PC-9 (cell line): Measurements from ENCODE around the gene KCNC3.

Source experiments
- CTCF ChIP-seq: fragments of 200-600 bp; sonication (generic); conservative IDR thresholded peaks from 2 replicates; pipeline ENCODE4 v1.6.1; 2017; ENCODE audit warnings: mixed run types, antibody characterized with exemption, mild to moderate bottlenecking, moderate library complexity
- EZH2 ChIP-seq: fragments of 200-600 bp; sonication (generic); IDR thresholded peaks from 2 replicates; pipeline ENCODE4 v1.8.0; 2017; ENCODE audit warnings: antibody characterized with exemption, low read depth

GRCh38 chr19:50287331-50287730 is 41.8 kb downstream of the KCNC3 start:
- TF ChIP-seq CTCF (no peak), EZH2 (no peak)
